Trophoblast cell (in vitro differentiated cells and primary cell): ENCODE results near the gene PARVA.

Experiments used
- DNase-seq, 2 donors: peaks; one replicate each; pipeline ENCODE4 v3.0.0-alpha.2; 2016
- H2AFZ ChIP-seq: 2 replicates; pipeline ENCODE4 v1.6.1; 2013; ENCODE audit warnings: low read length, moderate library complexity, mild to moderate bottlenecking; ENCODE audit not compliant: insufficient read depth, poor library complexity
- H2AK5ac ChIP-seq: 2 replicates; pipeline ENCODE4 v1.6.1; 2013; ENCODE audit warnings: mild to moderate bottlenecking, low read length
- H2BK120ac ChIP-seq: 2 replicates; pipeline ENCODE4 v1.6.1; 2013; ENCODE audit warnings: low read length, mild to moderate bottlenecking, moderate library complexity; ENCODE audit not compliant: insufficient read depth, poor library complexity
- H2BK12ac ChIP-seq: 2 replicates; pipeline ENCODE4 v1.6.1; 2013; ENCODE audit warnings: mild to moderate bottlenecking, low read length, moderate library complexity
- H2BK5ac ChIP-seq: 2 replicates; pipeline ENCODE4 v1.6.1; 2013; ENCODE audit warnings: low read length, low read depth, moderate library complexity, mild to moderate bottlenecking; ENCODE audit not compliant: poor library complexity
- H3K14ac ChIP-seq: 2 replicates; pipeline ENCODE4 v1.6.1; 2013; ENCODE audit warnings: mild to moderate bottlenecking, low read length
- H3K18ac ChIP-seq: 2 replicates; pipeline ENCODE4 v1.6.1; 2013; ENCODE audit warnings: mild to moderate bottlenecking, low read length
- H3K23ac ChIP-seq: 2 replicates; pipeline ENCODE4 v1.6.1; 2013; ENCODE audit warnings: low read length
- H3K27ac ChIP-seq: 2 replicates; pipeline ENCODE4 v1.5.1; 2013; ENCODE audit warnings: low read depth, mild to moderate bottlenecking, inconsistent platforms, low read length, moderate library complexity
- H3K27me3 ChIP-seq: 2 replicates; pipeline ENCODE4 v1.6.1; 2013; ENCODE audit warnings: inconsistent platforms, mild to moderate bottlenecking, low read length, moderate library complexity; ENCODE audit not compliant: insufficient read depth
- H3K36me3 ChIP-seq, 2 experiments: 1 replicate in 1 of 2; 2 replicates in 1 of 2; pipeline ENCODE4 v1.6.1; 2013; ENCODE audit warnings: low read length in 2 of 2, mild to moderate bottlenecking in 2 of 2, moderate library complexity in 1 of 2; ENCODE audit not compliant: insufficient read depth in 2 of 2, control insufficient read depth in 1 of 2
- H3K4ac ChIP-seq: 2 replicates; pipeline ENCODE4 v1.6.1; 2013; ENCODE audit warnings: low read depth, mild to moderate bottlenecking, low read length, moderate library complexity
- H3K4me1 ChIP-seq, 2 experiments: 1 replicate in 1 of 2; 2 replicates in 1 of 2; pipeline ENCODE4 v1.6.1; 2013; ENCODE audit warnings: low read length in 2 of 2, mild to moderate bottlenecking in 2 of 2, moderate library complexity in 1 of 2; ENCODE audit not compliant: insufficient read depth in 2 of 2, control insufficient read depth in 1 of 2
- H3K4me2 ChIP-seq: 2 replicates; pipeline ENCODE4 v1.6.1; 2013; ENCODE audit warnings: inconsistent platforms, mild to moderate bottlenecking, low read length, moderate library complexity
- H3K4me3 ChIP-seq: 2 replicates; pipeline ENCODE4 v1.5.1; 2013; ENCODE audit warnings: mild to moderate bottlenecking, low read depth, low read length, inconsistent platforms
- H3K79me1 ChIP-seq: one replicate; pipeline ENCODE4 v1.6.1; 2013; ENCODE audit warnings: low read length
- H3K79me2 ChIP-seq: 2 replicates; pipeline ENCODE4 v1.6.1; 2013; ENCODE audit warnings: low read length, mild to moderate bottlenecking; ENCODE audit not compliant: control insufficient read depth, insufficient read depth, poor library complexity
- H3K9ac ChIP-seq: 2 replicates; pipeline ENCODE4 v1.6.1; 2013; ENCODE audit warnings: mild to moderate bottlenecking, low read length
- H3K9me3 ChIP-seq: 2 replicates; pipeline ENCODE4 v1.6.1; 2013; ENCODE audit warnings: low read depth, mild to moderate bottlenecking, control low read depth, inconsistent platforms, low read length; ENCODE audit not compliant: insufficient read depth
- H4K12ac ChIP-seq: 2 replicates; pipeline ENCODE4 v1.6.1; 2013; ENCODE audit warnings: low read depth, mild to moderate bottlenecking, low read length, moderate library complexity
- H4K8ac ChIP-seq: 2 replicates; pipeline ENCODE4 v1.6.1; 2013; ENCODE audit warnings: low read depth, mild to moderate bottlenecking, low read length, moderate library complexity
- H4K91ac ChIP-seq: one replicate; pipeline ENCODE4 v1.6.1; 2013; ENCODE audit warnings: low read depth, mild to moderate bottlenecking, low read length, moderate library complexity
- WGBS: extraction: QIAGEN DNeasy Blood & Tissue Kit; methylation state at CpG from one replicate; pipeline ENCODE4 v1.1.7; 2013; ENCODE audit warnings: missing lambda C conversion rate; ENCODE audit not compliant: insufficient read length, insufficient coverage; ENCODE audit errors: extremely low coverage; 5-methylcytosine and 5-hydroxymethylcytosine counted together

The PARVA gene

GRCh38 chr11:12438291-12438690, 60.9 kb downstream of the PARVA start:
- H4K12ac ChIP-seq: no peak overlapping the region
- peaks cover 6% of the 10 kb centered on the region for H3K79me2 ChIP-seq
- H3K27me3 ChIP-seq: no peaks in the 10 kb centered on the region
- H2BK12ac ChIP-seq: no peak overlapping the region
- no peak for DNase-seq
- no peaks in the 10 kb centered on the region for H3K9me3 ChIP-seq
- no peak overlapping the region for H3K18ac ChIP-seq
- H2AK5ac ChIP-seq: no peak overlapping the region
- H3K4ac ChIP-seq: no peak overlapping the region
- no peak overlapping the region for H3K4me2 ChIP-seq
- no peak overlapping the region for H2BK120ac ChIP-seq
- H3K14ac ChIP-seq: no peak overlapping the region
- no peak overlapping the region for H4K8ac ChIP-seq
- peaks cover 14% of the 10 kb centered on the region in 2 experiments for H3K4me1 ChIP-seq
- peaks cover 0 to 2% of the 10 kb centered on the region in 2 experiments for H3K36me3 ChIP-seq
- H3K79me1 ChIP-seq: peaks cover 9% of the 10 kb centered on the region
- H3K27ac ChIP-seq: no peak overlapping the region
- no peak overlapping the region for H3K23ac ChIP-seq
- H2AFZ ChIP-seq: no peak overlapping the region
- H3K4me3 ChIP-seq: no peak overlapping the region
- H3K9ac ChIP-seq: no peak overlapping the region
- H2BK5ac ChIP-seq: no peak overlapping the region
- H4K91ac ChIP-seq: no peak overlapping the region

- Histone ChIP-seq H3K18ac (no peak overlapping the region), H3K14ac (no peak overlapping the region), H3K4me1 (peaks cover 2 to 3% of the 10 kb centered on the region in 2 experiments), H3K79me2 (no peaks in the 10 kb centered on the region), H4K8ac (no peak overlapping the region), H4K91ac (no peak overlapping the region), H2BK120ac (no peak overlapping the region), H3K4me3 (no peak overlapping the region), H3K4ac (no peak overlapping the region), H4K12ac (no peak overlapping the region), H2AFZ (no peak overlapping the region), H3K4me2 (no peak overlapping the region), H3K79me1 (peaks cover 1% of the 10 kb centered on the region), H2BK12ac (no peak overlapping the region), H3K23ac (no peak overlapping the region), H2BK5ac (no peak overlapping the region), H2AK5ac (no peak overlapping the region), H3K36me3 (peaks cover 0 to 7% of the 10 kb centered on the region in 2 experiments), H3K27me3 (no peaks in the 10 kb centered on the region), H3K9me3 (no peaks in the 10 kb centered on the region), H3K9ac (no peak overlapping the region), H3K27ac (no peak overlapping the region)
- no peak for DNase-seq
- no CpG with 5 or more reads among the region's 4 CpGs for WGBS
These were observed 62.2 kb downstream of the PARVA start for GRCh38 chr11:12439615-12440014.

GRCh38 chr11:12440565-12440964, 63.2 kb downstream of the PARVA start:
- Histone ChIP-seq H3K4me2 (no peak overlapping the region), H4K8ac (no peak overlapping the region), H4K91ac (no peak overlapping the region), H3K23ac (no peak overlapping the region), H3K27ac (no peak overlapping the region), H3K79me2 (no peaks in the 10 kb centered on the region), H3K9me3 (no peaks in the 10 kb centered on the region), H3K4me1 (no peaks in the 10 kb centered on the region), H4K12ac (no peak overlapping the region), H3K18ac (no peak overlapping the region), H3K4me3 (no peak overlapping the region), H3K27me3 (no peaks in the 10 kb centered on the region), H2BK5ac (no peak overlapping the region), H2AK5ac (no peak overlapping the region), H3K36me3 (peaks cover 0 to 7% of the 10 kb centered on the region in 2 experiments), H2AFZ (no peak overlapping the region), H3K9ac (no peak overlapping the region), H3K4ac (no peak overlapping the region), H2BK12ac (no peak overlapping the region), H3K79me1 (peaks cover 1% of the 10 kb centered on the region), H2BK120ac (no peak overlapping the region), H3K14ac (no peak overlapping the region)
- WGBS: no CpG with 5 or more reads among the region's 4 CpGs
- DNase-seq: peak in 1 of 2 donors; percentile 37

- H4K8ac ChIP-seq: no peak overlapping the region
- H3K36me3 ChIP-seq: peaks cover 0 to 7% of the 10 kb centered on the region in 2 experiments
- no peak overlapping the region for H2AFZ ChIP-seq
- H3K4ac ChIP-seq: no peak overlapping the region
- no peak overlapping the region for H3K4me2 ChIP-seq
- no peak overlapping the region for H2BK12ac ChIP-seq
- no peak overlapping the region for H3K9ac ChIP-seq
- H4K91ac ChIP-seq: no peak overlapping the region
- H3K18ac ChIP-seq: no peak overlapping the region
- no CpG with 5 or more reads among the region's 7 CpGs for WGBS
- no peak overlapping the region for H2BK120ac ChIP-seq
- H2AK5ac ChIP-seq: no peak overlapping the region
- no peak overlapping the region for H3K4me3 ChIP-seq
- no peaks in the 10 kb centered on the region for H3K4me1 ChIP-seq
- H3K14ac ChIP-seq: no peak overlapping the region
- H3K27ac ChIP-seq: no peak overlapping the region
- H3K27me3 ChIP-seq: no peaks in the 10 kb centered on the region
- no peak overlapping the region for H4K12ac ChIP-seq
- no peaks in the 10 kb centered on the region for H3K79me2 ChIP-seq
- no peaks in the 10 kb centered on the region for H3K9me3 ChIP-seq
- peak in 1 of 2 donors; percentile 60 for DNase-seq
- H2BK5ac ChIP-seq: no peak overlapping the region
- no peaks in the 10 kb centered on the region for H3K79me1 ChIP-seq
- H3K23ac ChIP-seq: no peak overlapping the region
These were observed 64.0 kb downstream of the PARVA start for GRCh38 chr11:12441231-12441861.
